IMR-90 (cell line): Measurements from ENCODE around the gene TCEA2. TPM values are rescaled to one million over a fixed set of nuclear protein-coding genes. Genes with fewer than 3 reads are reported as not detected.

Experiments used
- ATAC-seq: fragments of 200-7000 bp; cut with Tn5 transposase; 2 replicates; pipeline ENCODE4 v1.9.1; 2020; ENCODE audit warnings: low read depth, mild to moderate bottlenecking, moderate library complexity
- BruUV-seq: library from RNA; stranded (reverse); fragments of 400-500 nt; replicated peaks from 2 replicates; lab custom pipeline; 2021; lab: Mats Ljungman, UMichigan
- CTCF ChIA-PET: fragments of 300-600 bp; formaldehyde crosslinking; extraction: SDS; loops from one replicate; lab custom pipeline; 2021; ENCODE audit warnings: antibody characterized with exemption; lab: Yijun Ruan, JAX
- POLR2A ChIA-PET: fragments of 300-600 bp; sonication (Branson Sonifier 250); formaldehyde crosslinking; loops from one replicate; lab custom pipeline; 2022; ENCODE audit warnings: antibody characterized with exemption; ENCODE audit not compliant: unreplicated experiment; lab: Charles Lee
- DNase-seq: peaks from one replicate; pipeline ENCODE4 v3.0.0; 2013
- H2AFZ ChIP-seq: replicated peaks from 2 replicates; pipeline ENCODE3; 2013; ENCODE audit warnings: low read length, mild to moderate bottlenecking; ENCODE audit not compliant: poor library complexity
- H2AK5ac ChIP-seq: 2 replicates; pipeline ENCODE4 v1.6.1; 2013; ENCODE audit warnings: low read depth, low read length, inconsistent platforms
- H2AK9ac ChIP-seq: replicated peaks from 2 replicates; pipeline ENCODE3; 2013; ENCODE audit warnings: mild to moderate bottlenecking, low read depth, low read length, moderate library complexity; ENCODE audit not compliant: poor library complexity
- H2BK120ac ChIP-seq: 2 replicates; pipeline ENCODE4 v1.6.1; 2013; ENCODE audit warnings: low read depth, low read length, inconsistent platforms
- H2BK15ac ChIP-seq: 3 replicates; pipeline ENCODE4 v1.6.1; 2013; ENCODE audit warnings: low read depth, low read length, inconsistent platforms
- H2BK20ac ChIP-seq: 2 replicates; pipeline ENCODE4 v1.6.1; 2013; ENCODE audit warnings: low read depth, mild to moderate bottlenecking, inconsistent platforms, low read length, moderate library complexity
- H2BK5ac ChIP-seq: 2 replicates; pipeline ENCODE4 v1.6.1; 2013; ENCODE audit warnings: mild to moderate bottlenecking, low read depth, low read length, inconsistent platforms; ENCODE audit not compliant: poor library complexity, severe bottlenecking
- H3K14ac ChIP-seq: replicated peaks from 2 replicates; pipeline ENCODE4 v1.6.1; 2013; ENCODE audit warnings: low read depth, low read length, inconsistent platforms
- H3K18ac ChIP-seq: 2 replicates; pipeline ENCODE4 v1.6.1; 2013; ENCODE audit warnings: low read depth, low read length, control low read depth
- H3K23ac ChIP-seq: 2 replicates; pipeline ENCODE4 v1.6.1; 2013; ENCODE audit warnings: low read depth, low read length, inconsistent platforms
- H3K27ac ChIP-seq: 2 replicates; pipeline ENCODE4 v1.5.1; 2013; ENCODE audit warnings: mild to moderate bottlenecking, control low read depth, low read length; ENCODE audit not compliant: insufficient read depth
- H3K27me3 ChIP-seq: 2 replicates; pipeline ENCODE4 v1.6.1; 2013; ENCODE audit warnings: low read length; ENCODE audit not compliant: control insufficient read depth, insufficient read depth
- H3K36me3 ChIP-seq: 2 replicates; pipeline ENCODE4 v1.6.1; 2013; ENCODE audit warnings: low read length, mixed read lengths; ENCODE audit not compliant: control insufficient read depth, insufficient read depth
- H3K4ac ChIP-seq: 2 replicates; pipeline ENCODE4 v1.6.1; 2013; ENCODE audit warnings: low read depth, low read length, inconsistent platforms
- H3K4me1 ChIP-seq: 2 replicates; pipeline ENCODE4 v1.6.1; 2013; ENCODE audit warnings: low read length, mixed read lengths; ENCODE audit not compliant: control insufficient read depth, insufficient read depth
- H3K4me2 ChIP-seq: 2 replicates; pipeline ENCODE4 v1.6.1; 2013; ENCODE audit warnings: low read depth, mild to moderate bottlenecking, control low read depth, low read length, moderate library complexity
- H3K4me3 ChIP-seq: 2 replicates; pipeline ENCODE4 v1.5.1; 2013; ENCODE audit warnings: low read depth, mild to moderate bottlenecking, control low read depth, low read length, moderate library complexity; ENCODE audit not compliant: insufficient read depth
- H3K56ac ChIP-seq: 2 replicates; pipeline ENCODE4 v1.6.1; 2013; ENCODE audit warnings: low read length, inconsistent platforms; ENCODE audit not compliant: insufficient read depth; ENCODE audit errors: extremely low read depth
- H3K79me1 ChIP-seq, 2 experiments: 2 replicates each; pipeline ENCODE4 v1.6.1; 2013; ENCODE audit warnings: low read length in 2 of 2, inconsistent platforms in 1 of 2, low read depth in 1 of 2
- H3K9ac ChIP-seq: 2 replicates; pipeline ENCODE4 v1.6.1; 2013; ENCODE audit warnings: low read depth, low read length, control low read depth
- H3K9me1 ChIP-seq: 2 replicates; pipeline ENCODE4 v1.6.1; 2013; ENCODE audit warnings: low read length, inconsistent platforms; ENCODE audit not compliant: insufficient read depth
- H3K9me3 ChIP-seq: 2 replicates; pipeline ENCODE4 v1.6.1; 2013; ENCODE audit warnings: low read length; ENCODE audit not compliant: control insufficient read depth, insufficient read depth
- H4K20me1 ChIP-seq: 2 replicates; pipeline ENCODE4 v1.6.1; 2013; ENCODE audit warnings: low read length, inconsistent platforms; ENCODE audit not compliant: insufficient read depth
- H4K5ac ChIP-seq: 2 replicates; pipeline ENCODE4 v1.6.1; 2013; ENCODE audit warnings: mild to moderate bottlenecking, low read depth, low read length, control low read depth
- H4K8ac ChIP-seq, 2 experiments: 2 replicates each; pipeline ENCODE4 v1.6.1; 2013; ENCODE audit warnings: low read depth in 2 of 2, low read length in 2 of 2, control low read depth in 1 of 2, inconsistent platforms in 1 of 2
- H4K91ac ChIP-seq: 2 replicates; pipeline ENCODE4 v1.6.1; 2013; ENCODE audit warnings: low read depth, low read length, inconsistent platforms; ENCODE audit not compliant: insufficient read depth
- BHLHE40 ChIP-seq: fragments of 150-350 bp; IDR thresholded peaks from 2 replicates; pipeline ENCODE4 v1.6.1; 2016; ENCODE audit warnings: mild to moderate bottlenecking, low read depth, low read length
- CHD1 ChIP-seq: IDR thresholded peaks from 2 replicates; pipeline ENCODE4 v1.6.1; 2012; ENCODE audit warnings: low read depth, low read length, improper control_type of control experiment
- MAFK ChIP-seq: IDR thresholded peaks from 2 replicates; pipeline ENCODE4 v1.6.1; 2012; ENCODE audit warnings: low read depth, low read length, improper control_type of control experiment
- NFE2L2 ChIP-seq: fragments of 150-350 bp; IDR thresholded peaks from 2 replicates; pipeline ENCODE4 v1.6.1; 2016; ENCODE audit warnings: low read depth, mild to moderate bottlenecking, low read length
- RAD21 ChIP-seq: IDR thresholded peaks from 2 replicates; pipeline ENCODE4 v1.6.1; 2012; ENCODE audit warnings: low read length, improper control_type of control experiment
- RCOR1 ChIP-seq: IDR thresholded peaks from 2 replicates; pipeline ENCODE4 v1.6.1; 2012; ENCODE audit warnings: mild to moderate bottlenecking, low read length, improper control_type of control experiment; ENCODE audit not compliant: insufficient replicate concordance
- RFX5 ChIP-seq: IDR thresholded peaks from 2 replicates; pipeline ENCODE4 v1.8.0; 2012; ENCODE audit warnings: low read depth, mild to moderate bottlenecking, low read length, moderate library complexity
- SMC3 ChIP-seq: fragments of 150-350 bp; IDR thresholded peaks from 2 replicates; pipeline ENCODE4 v1.6.1; 2016; ENCODE audit warnings: low read depth, mild to moderate bottlenecking, antibody characterized with exemption, low read length, moderate library complexity
- WGBS, 2 experiments: methylation state at CpG; one replicate each; pipeline versions ENCODE4 v1.1.5 to v1.1.7; 2013; ENCODE audit warnings: missing lambda C conversion rate in 2 of 2; ENCODE audit not compliant: insufficient read length in 1 of 2; ENCODE audit errors: extremely low coverage in 2 of 2; 5-methylcytosine and 5-hydroxymethylcytosine counted together
- dilution Hi-C: fragments of 300-500 bp; cut with HindIII; formaldehyde crosslinking; loops from one replicate; pipeline ENCODE4 v1.14.3; 2018; ENCODE audit warnings: low sequenced_read_pairs; ENCODE audit not compliant: unreplicated experiment
- in situ Hi-C: fragments of 300-500 bp; cut with MboI; formaldehyde crosslinking; loops from 3 replicates; pipeline ENCODE4 v1.14.3; 2019; ENCODE audit warnings: low sequenced_read_pairs, inconsistent platforms, mixed read lengths
- intact Hi-C: fragments of 100-400 bp; cut with micrococcal nuclease; formaldehyde crosslinking; loops from 2 replicates; pipeline ENCODE4 v1.10.0; 2022
- polyA plus RNA-seq, 3 experiments: library from polyadenylated mRNA; depleted of rRNA; stranded (reverse); fragments of >200 nt; gene quantifications; 2 replicates each; pipeline ENCODE4 v1.2.3, GENCODE V29; 2012; ENCODE audit warnings: low replicate concordance in 1 of 3
- total RNA-seq: library from RNA; depleted of rRNA; stranded (reverse); fragments of >200 nt; gene quantifications from 2 replicates; pipeline ENCODE4 v1.2.3, GENCODE V29; 2012

TCEA2 gene
- total and polyA plus RNA-seq, 2 of the 4 experiments (the other 2 are of a cell fraction), result 9.3 to 30.0 TPM

- H3K9me1 ChIP-seq, result no peaks in the 10 kb centered on the region
- no peak for ATAC-seq
- H3K4me1 ChIP-seq, result no peaks in the 10 kb centered on the region
- H3K23ac ChIP-seq, result no peak overlapping the region
- H2BK5ac ChIP-seq, result no peak overlapping the region
- H3K56ac ChIP-seq, result no peak overlapping the region
- TF ChIP-seq MAFK (no peak), CHD1 (no peak), SMC3 (no peak), RCOR1 (no peak), RAD21 (no peak), BHLHE40 (no peak), RFX5 (no peak), NFE2L2 (no peak)
- intact Hi-C loops, result no loop called here
- DNase-seq, result no peak
- H3K27ac ChIP-seq, result no peak overlapping the region
- H3K4ac ChIP-seq, result no peak overlapping the region
- no peak overlapping the region for H4K5ac ChIP-seq
- H3K9me3 ChIP-seq, result no peaks in the 10 kb centered on the region
- no peak overlapping the region for H4K91ac ChIP-seq
- H3K18ac ChIP-seq, result no peak overlapping the region
- POLR2A ChIA-PET, result no interaction called here
- H2BK20ac ChIP-seq, result no peak overlapping the region
- H3K36me3 ChIP-seq, result no peaks in the 10 kb centered on the region
- H2AFZ ChIP-seq, result no peak overlapping the region
- H3K9ac ChIP-seq, result no peak overlapping the region
- dilution Hi-C loops, result no loop called here
- no peak overlapping the region for H2BK15ac ChIP-seq
- H4K8ac ChIP-seq, result no peak overlapping the region
- H2AK5ac ChIP-seq, result no peak overlapping the region
- in situ Hi-C loops, result no loop called here
- H3K79me1 ChIP-seq, result no peaks in the 10 kb centered on the region
- H2BK120ac ChIP-seq, result no peak overlapping the region
- no peaks in the 10 kb centered on the region for H4K20me1 ChIP-seq
- H3K27me3 ChIP-seq, result peaks cover 28% of the 10 kb centered on the region; the same call in 1 of the 2 replicates
- H3K4me3 ChIP-seq, result no peak overlapping the region
- WGBS, 2 experiments, result 29% methylated on average over 3 of the region's 14 CpGs; no CpG with 5 or more reads in 1 of the 2 experiments
- BruUV-seq, result no TSS peak
- no peak overlapping the region for H3K4me2 ChIP-seq
- no peak overlapping the region for H3K14ac ChIP-seq
- CTCF ChIA-PET, result interaction anchor here (0.9 kb wide), 1 partner anchor 32 kb away, joined by 4 read pairs; no protein-coding TSS in a partner anchor
- no peak overlapping the region for H2AK9ac ChIP-seq
These were observed 52.3 kb downstream of the TCEA2 start for GRCh38 chr20:64115171-64115911.
